Astrocyte (in vitro differentiated cells and primary cell): Measurements from ENCODE around the gene HLA-B. TPM values are rescaled to one million over a fixed set of nuclear protein-coding genes. Genes with fewer than 3 reads are reported as not detected.
A peak's percentile ranks its signal among the peaks of the same experiment; 100 is the strongest.
"Not testable (repeated sequence)": the region's sequence is repeated elsewhere in the genome, so short reads cannot be mapped to it uniquely, and the experiment has no call there.

Source experiments
- DNase-seq: peaks from one replicate; pipeline ENCODE4 v3.0.0-alpha.2; 2010; ENCODE audit warnings: low read depth
- FAIRE-seq: peaks from 2 replicates; lab custom pipeline; 2011; peaks lifted over from hg19 to GRCh38; lab: Jason Lieb, UNC
- H2AFZ ChIP-seq: 2 replicates; pipeline ENCODE4 v1.6.0; 2012; ENCODE audit warnings: low read depth, low read length, inconsistent platforms
- H3K27ac ChIP-seq: 2 replicates; pipeline ENCODE4 v1.5.1; 2011; ENCODE audit warnings: low read depth, low read length, inconsistent platforms
- H3K27me3 ChIP-seq: 2 replicates; pipeline ENCODE4 v1.6.0; 2011; ENCODE audit warnings: low read length, inconsistent platforms; ENCODE audit not compliant: insufficient read depth
- H3K36me3 ChIP-seq: 2 replicates; pipeline ENCODE4 v1.5.1; 2011; ENCODE audit warnings: low read length, inconsistent platforms; ENCODE audit not compliant: insufficient read depth
- H3K4me1 ChIP-seq: 2 replicates; pipeline ENCODE4 v1.5.1; 2011; ENCODE audit warnings: low read length, inconsistent platforms; ENCODE audit not compliant: insufficient read depth
- H3K4me2 ChIP-seq: 2 replicates; pipeline ENCODE4 v1.6.0; 2012; ENCODE audit warnings: low read length, inconsistent platforms
- H3K4me3 ChIP-seq: 2 replicates; pipeline ENCODE4 v1.5.1; 2011; ENCODE audit warnings: low read depth, mild to moderate bottlenecking, low read length, inconsistent platforms; ENCODE audit not compliant: insufficient read depth
- H3K79me2 ChIP-seq: 2 replicates; pipeline ENCODE4 v1.6.0; 2012; ENCODE audit warnings: mild to moderate bottlenecking, low read length, inconsistent platforms; ENCODE audit not compliant: insufficient read depth
- H3K9ac ChIP-seq: 2 replicates; pipeline ENCODE4 v1.6.0; 2012; ENCODE audit warnings: mild to moderate bottlenecking, low read length, inconsistent platforms
- H3K9me3 ChIP-seq: 2 replicates; pipeline ENCODE4 v1.5.1; 2012; ENCODE audit warnings: low read depth, mild to moderate bottlenecking, low read length, inconsistent platforms; ENCODE audit not compliant: insufficient read depth
- H4K20me1 ChIP-seq: 2 replicates; pipeline ENCODE4 v1.6.0; 2012; ENCODE audit warnings: low read length, inconsistent platforms; ENCODE audit not compliant: insufficient read depth
- H3K27ac Mint-ChIP-seq: one replicate; pipeline ENCODE4 v1.8.0; 2021; ENCODE audit warnings: mild to moderate bottlenecking, mixed read lengths; ENCODE audit not compliant: unreplicated experiment
- H3K27me3 Mint-ChIP-seq: one replicate; pipeline ENCODE4 v1.8.0; 2021; ENCODE audit warnings: low read depth, mixed read lengths; ENCODE audit not compliant: unreplicated experiment
- H3K36me3 Mint-ChIP-seq: one replicate; pipeline ENCODE4 v1.8.0; 2021; ENCODE audit warnings: low read depth, mixed read lengths; ENCODE audit not compliant: unreplicated experiment
- H3K4me1 Mint-ChIP-seq: one replicate; pipeline ENCODE4 v1.8.0; 2021; ENCODE audit warnings: low read depth, mixed read lengths; ENCODE audit not compliant: unreplicated experiment
- H3K4me3 Mint-ChIP-seq: one replicate; pipeline ENCODE4 v1.8.0; 2021; ENCODE audit warnings: mild to moderate bottlenecking, moderate library complexity, mixed read lengths; ENCODE audit not compliant: unreplicated experiment
- H3K9me3 Mint-ChIP-seq: one replicate; pipeline ENCODE4 v1.8.0; 2021; ENCODE audit warnings: mild to moderate bottlenecking, mixed read lengths; ENCODE audit not compliant: unreplicated experiment
- EZH2 ChIP-seq: IDR thresholded peaks from 2 replicates; pipeline ENCODE4 v1.6.1; 2012; ENCODE audit warnings: mild to moderate bottlenecking, low read length, inconsistent platforms; ENCODE audit not compliant: insufficient read depth
- total RNA-seq: library from RNA; stranded (reverse); gene quantifications from 2 replicates; pipeline ENCODE4 v1.2.1, GENCODE V29; 2021
- TF ChIP-seq, protein P1 (sequence below): IDR thresholded peaks from 2 replicates; pipeline ENCODE4 v1.5.1; 2011; ENCODE audit warnings: low read depth, mild to moderate bottlenecking, inconsistent platforms, low read length, moderate library complexity; ENCODE audit not compliant: insufficient read depth

HLA-B gene
- total RNA-seq, 1 donor from 2014 or later, result 1,493 TPM

DNA sequence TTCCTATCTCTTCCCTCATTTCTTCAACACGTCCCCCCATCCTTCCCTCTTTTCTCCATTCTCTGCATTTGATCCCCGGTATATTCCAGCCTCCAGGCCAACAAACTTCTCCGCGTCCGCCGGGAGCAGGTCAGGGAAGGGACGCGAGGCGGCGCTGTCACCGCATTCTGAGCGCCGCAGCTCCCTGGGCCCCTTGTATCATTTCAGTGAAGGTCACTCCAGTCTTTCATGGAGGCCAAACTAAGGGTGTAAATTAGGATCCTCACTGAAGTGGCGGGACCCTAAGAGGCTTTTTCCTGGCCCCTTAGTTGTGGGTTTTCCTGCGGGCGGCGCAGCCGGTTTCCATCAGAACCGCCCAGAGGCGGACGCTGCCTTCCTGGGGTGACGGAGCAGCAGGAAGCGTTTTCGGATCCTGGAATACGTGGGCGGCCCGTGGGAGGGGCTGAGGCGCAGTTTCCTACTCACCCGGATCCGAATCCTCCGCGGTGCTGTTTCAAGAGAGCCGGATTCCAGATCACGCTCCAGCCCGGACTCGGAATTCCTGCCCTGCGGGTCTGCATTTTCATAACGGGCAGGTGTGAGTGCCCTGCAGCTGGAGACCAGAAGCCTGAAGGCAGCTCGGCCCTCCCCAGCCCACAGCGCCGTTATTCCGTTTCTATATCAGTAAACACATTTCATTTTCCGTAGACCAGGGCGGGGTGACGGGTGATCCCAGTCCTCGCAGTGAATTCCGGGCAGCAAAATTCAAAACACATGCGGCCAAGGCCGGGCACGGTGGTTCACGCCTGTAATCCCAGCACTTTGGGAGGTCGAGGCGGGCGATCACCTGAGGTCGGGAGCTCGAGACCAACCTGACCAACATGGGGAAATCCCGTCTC lies 42.8 kb upstream of the HLA-B start:
- Histone ChIP-seq H3K9me3 (no peaks in the 10 kb centered on the region), H3K79me2 (peaks cover 49% of the 10 kb centered on the region), H3K36me3 (no peaks in the 10 kb centered on the region), H3K9ac (peak overlapping the region; percentile 93), H3K27me3 (no peaks in the 10 kb centered on the region), H2AFZ (peak overlapping the region; percentile 99), H3K4me1 (peaks cover 26% of the 10 kb centered on the region), H3K4me3 (peak overlapping the region; percentile 93), H3K27ac (peak overlapping the region; percentile 85), H3K4me2 (peak overlapping the region; percentile 97), H4K20me1 (peaks cover 30% of the 10 kb centered on the region)
- H3K36me3 Mint-ChIP-seq, result no peaks in the 10 kb centered on the region
- DNase-seq (peak; percentile 87), FAIRE-seq (no peak)
- no peaks in the 10 kb centered on the region for H3K9me3 Mint-ChIP-seq
- peak overlapping the region; percentile 80 for H3K27ac Mint-ChIP-seq
- H3K27me3 Mint-ChIP-seq, result no peaks in the 10 kb centered on the region
- H3K4me3 Mint-ChIP-seq, result peak overlapping the region; percentile 99
- TF ChIP-seq, protein P1, sequence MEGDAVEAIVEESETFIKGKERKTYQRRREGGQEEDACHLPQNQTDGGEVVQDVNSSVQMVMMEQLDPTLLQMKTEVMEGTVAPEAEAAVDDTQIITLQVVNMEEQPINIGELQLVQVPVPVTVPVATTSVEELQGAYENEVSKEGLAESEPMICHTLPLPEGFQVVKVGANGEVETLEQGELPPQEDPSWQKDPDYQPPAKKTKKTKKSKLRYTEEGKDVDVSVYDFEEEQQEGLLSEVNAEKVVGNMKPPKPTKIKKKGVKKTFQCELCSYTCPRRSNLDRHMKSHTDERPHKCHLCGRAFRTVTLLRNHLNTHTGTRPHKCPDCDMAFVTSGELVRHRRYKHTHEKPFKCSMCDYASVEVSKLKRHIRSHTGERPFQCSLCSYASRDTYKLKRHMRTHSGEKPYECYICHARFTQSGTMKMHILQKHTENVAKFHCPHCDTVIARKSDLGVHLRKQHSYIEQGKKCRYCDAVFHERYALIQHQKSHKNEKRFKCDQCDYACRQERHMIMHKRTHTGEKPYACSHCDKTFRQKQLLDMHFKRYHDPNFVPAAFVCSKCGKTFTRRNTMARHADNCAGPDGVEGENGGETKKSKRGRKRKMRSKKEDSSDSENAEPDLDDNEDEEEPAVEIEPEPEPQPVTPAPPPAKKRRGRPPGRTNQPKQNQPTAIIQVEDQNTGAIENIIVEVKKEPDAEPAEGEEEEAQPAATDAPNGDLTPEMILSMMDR, result peak; percentile 73
- TF ChIP-seq EZH2, result no peak
- H3K4me1 Mint-ChIP-seq, result peaks cover 27% of the 10 kb centered on the region

DNA sequence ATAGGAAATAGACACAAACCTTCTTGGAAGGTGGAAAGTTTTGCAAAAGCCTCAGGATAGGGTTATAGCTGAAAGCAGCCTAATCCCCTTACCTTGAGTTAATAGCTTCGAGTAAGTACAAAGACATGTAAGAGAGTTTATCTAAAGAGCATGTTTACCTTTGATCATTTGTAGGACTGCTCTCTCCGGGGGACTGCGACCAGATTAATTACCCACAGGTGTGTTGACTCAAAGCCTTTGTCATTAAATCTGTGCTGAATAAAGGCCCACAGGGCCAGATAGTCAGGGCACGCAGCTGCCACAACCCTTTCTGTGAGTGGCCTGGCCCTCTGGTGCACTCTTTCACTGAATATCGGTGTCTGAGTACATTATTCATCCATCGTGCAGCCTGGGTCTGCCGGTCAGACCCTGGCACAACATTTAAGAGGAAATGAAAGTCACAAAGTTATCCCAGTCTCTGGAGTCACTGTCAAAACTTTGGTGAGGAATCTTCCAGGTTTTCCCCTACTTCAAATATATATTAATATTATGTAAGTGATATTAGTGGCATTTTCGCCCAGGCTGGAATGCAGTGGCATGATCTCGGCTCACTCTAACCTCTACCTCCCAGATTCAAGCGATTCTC lies 41.0 kb upstream of the HLA-B start:
- Mint-ChIP-seq H3K4me3 (no peak overlapping the region), H3K36me3 (no peaks in the 10 kb centered on the region), H3K27me3 (no peaks in the 10 kb centered on the region), H3K27ac (no peak overlapping the region), H3K4me1 (peaks cover 27% of the 10 kb centered on the region), H3K9me3 (no peaks in the 10 kb centered on the region)
- Histone ChIP-seq H3K4me1 (peaks cover 18% of the 10 kb centered on the region), H3K79me2 (peaks cover 31% of the 10 kb centered on the region), H3K9ac (no peak overlapping the region), H4K20me1 (peaks cover 19% of the 10 kb centered on the region), H3K27ac (no peak overlapping the region), H3K9me3 (no peaks in the 10 kb centered on the region), H3K27me3 (no peaks in the 10 kb centered on the region), H3K4me3 (no peak overlapping the region), H3K4me2 (peak overlapping the region; percentile 97), H3K36me3 (no peaks in the 10 kb centered on the region), H2AFZ (no peak overlapping the region)
- FAIRE-seq (no peak), DNase-seq (no peak)
- no peak for TF ChIP-seq EZH2
- TF ChIP-seq, protein P1, result no peak

DNA sequence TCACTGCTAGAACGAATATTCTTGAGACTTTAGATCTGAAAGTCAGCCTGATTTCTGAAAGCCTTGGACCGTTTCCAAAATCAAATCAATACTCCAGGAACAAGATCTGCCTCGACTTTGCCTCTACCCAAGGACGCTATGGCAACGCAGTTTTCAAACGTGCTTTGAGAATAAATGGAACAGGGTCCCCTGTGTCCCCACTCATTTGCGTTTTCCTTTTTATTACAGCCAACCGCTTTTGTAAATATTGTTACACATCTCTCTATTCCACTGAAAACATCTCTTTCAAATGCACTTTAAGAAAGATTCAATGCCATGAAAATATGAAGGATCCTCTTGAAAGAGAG lies 40.1 kb upstream of the HLA-B start:
- H3K9ac ChIP-seq, H2AFZ ChIP-seq, H3K27me3 ChIP-seq, H3K4me3 Mint-ChIP-seq, H3K27me3 Mint-ChIP-seq, H3K9me3 Mint-ChIP-seq, H3K36me3 Mint-ChIP-seq, H3K36me3 ChIP-seq, H3K4me1 ChIP-seq, FAIRE-seq, DNase-seq, H3K27ac ChIP-seq, H3K4me3 ChIP-seq, H3K9me3 ChIP-seq: not testable (repeated sequence)
- Mint-ChIP-seq H3K27ac (peak overlapping the region; percentile 47), H3K4me1 (peaks cover 19% of the 10 kb centered on the region)
- Histone ChIP-seq H3K79me2 (peaks cover 22% of the 10 kb centered on the region), H4K20me1 (peaks cover 10% of the 10 kb centered on the region), H3K4me2 (peak overlapping the region; percentile 62)
